Stimulated activated CD8-positive, alpha-beta memory T cell treated with anti-CD3 and anti-CD28 coated beads, Interleukin-15, amount 100 ng/mL, for 1 hour (primary cell): ENCODE results near the gene VN1R2.
"Not testable (repeated sequence)": the region's sequence is repeated elsewhere in the genome, so short reads cannot be mapped to it uniquely, and the experiment has no call there.

Experiments
- DNase-seq: peaks from one replicate; pipeline ENCODE4 v3.0.0-alpha.2; 2020; ENCODE audit warnings: low read depth

Gene VN1R2

GRCh38 chr19:53257715-53258342 is at the start of gene VN1R2:
Gene VN1R2 (plus strand): TSS chr19:53258292. CDS start chr19:53258376, 84 bp downstream.
- not testable (repeated sequence) for DNase-seq

- DNase-seq = not testable (repeated sequence)
Observed at GRCh38 chr19:53211554-53211953, 46.5 kb upstream of the VN1R2 start.

- no peak for DNase-seq
Observed at GRCh38 chr19:53212703-53213320, 45.3 kb upstream of the VN1R2 start.

GRCh38 chr19:53222716-53223115 is 35.4 kb upstream of the VN1R2 start:
- not testable (repeated sequence) for DNase-seq

- DNase-seq = no peak
Observed at GRCh38 chr19:53224606-53225005, 33.5 kb upstream of the VN1R2 start.

GRCh38 chr19:53237114-53237777 is 20.8 kb upstream of the VN1R2 start:
- no peak for DNase-seq

GRCh38 chr19:53246498-53246897 is 11.6 kb upstream of the VN1R2 start:
- DNase-seq = no peak

- peak; percentile 47 for DNase-seq
Observed at GRCh38 chr19:53254411-53255341, 3.4 kb upstream of the VN1R2 start, which contains the start of gene ZNF677. Gene ZNF677 (minus strand): TSS chr19:53254873. CDS start chr19:53251550, 3,323 bp downstream.

- DNase-seq = not testable (repeated sequence)
Observed at GRCh38 chr19:53267623-53268022, 9.5 kb downstream of the VN1R2 start, which contains the start of gene VN1R4. Gene VN1R4 (minus strand): TSS chr19:53267723. CDS start chr19:53267665, 58 bp downstream.

GRCh38 chr19:53269861-53270260 is 11.8 kb downstream of the VN1R2 start:
- DNase-seq = not testable (repeated sequence)

GRCh38 chr19:53272044-53272443 is 14.0 kb downstream of the VN1R2 start:
- DNase-seq = no peak

- DNase-seq = no peak
Observed at GRCh38 chr19:53275480-53275879, 17.4 kb downstream of the VN1R2 start.

GRCh38 chr19:53281947-53282346 is 23.9 kb downstream of the VN1R2 start:
- not testable (repeated sequence) for DNase-seq

GRCh38 chr19:53285087-53285486 is 27.0 kb downstream of the VN1R2 start:
- DNase-seq = no peak

GRCh38 chr19:53290758-53291549 is 32.9 kb downstream of the VN1R2 start:
- DNase-seq = no peak

- no peak for DNase-seq
Observed at GRCh38 chr19:53294786-53295441, 36.8 kb downstream of the VN1R2 start.

GRCh38 chr19:53301341-53301740 is 43.2 kb downstream of the VN1R2 start:
- DNase-seq = not testable (repeated sequence)

- no peak for DNase-seq
Observed at GRCh38 chr19:53308339-53308811, 50.3 kb downstream of the VN1R2 start.
